ENCODE results near the gene MCL1.

Gene MCL1

DNA sequence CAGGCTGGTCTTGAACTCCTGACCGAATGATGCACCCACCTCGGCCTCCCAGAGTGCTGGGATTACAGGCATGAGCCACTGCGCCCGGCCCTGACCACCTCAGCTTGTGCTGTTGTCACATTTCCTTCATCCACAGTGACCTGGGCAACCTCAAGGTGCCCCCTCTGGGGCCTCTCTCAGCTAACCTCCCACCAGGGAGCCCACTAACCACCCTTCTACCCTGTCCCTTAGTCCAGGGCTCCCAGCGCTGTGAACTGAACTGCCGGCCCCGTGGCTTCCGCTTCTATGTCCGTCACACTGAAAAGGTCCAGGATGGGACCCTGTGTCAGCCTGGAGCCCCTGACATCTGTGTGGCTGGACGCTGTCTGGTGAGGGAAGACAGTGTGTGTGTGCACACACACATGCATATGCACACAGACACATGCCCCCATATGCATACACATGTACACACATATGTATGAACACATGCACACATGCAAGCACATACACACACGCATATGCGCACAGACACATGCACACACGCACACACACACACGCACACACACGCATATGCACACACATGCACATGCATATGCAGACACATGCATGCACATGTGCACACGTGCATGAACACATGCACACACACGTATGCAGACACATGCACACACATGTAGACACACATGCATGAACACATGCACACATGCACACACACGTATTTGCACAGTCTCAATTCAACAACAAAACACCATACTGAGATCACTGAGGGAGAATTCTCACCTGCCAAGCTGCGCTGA lies 24.0 kb downstream of the MCL1 start:
- DNase-seq = no peak

DNA sequence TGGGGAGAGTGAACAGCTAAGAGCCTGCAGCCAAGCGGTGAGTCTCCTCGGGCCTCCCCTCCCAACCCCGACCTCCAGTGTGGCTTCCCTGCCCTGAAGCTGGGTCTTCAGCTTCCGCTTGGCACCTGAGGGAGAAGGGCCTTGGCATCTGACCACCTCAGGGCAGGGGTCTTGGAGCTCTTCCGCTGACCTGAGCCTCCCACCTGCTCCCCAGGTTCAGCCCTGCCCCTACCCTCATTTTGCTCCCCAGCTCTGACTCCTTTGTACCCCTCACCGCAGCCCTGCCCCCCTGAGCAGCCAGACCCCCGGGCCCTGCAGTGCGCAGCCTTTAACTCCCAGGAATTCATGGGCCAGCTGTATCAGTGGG lies 25.3 kb downstream of the MCL1 start:
- no peak for DNase-seq

- no peak for DNase-seq
These were observed 25.9 kb downstream of the MCL1 start for GRCh38 chr1:150553392-150554085.

DNA sequence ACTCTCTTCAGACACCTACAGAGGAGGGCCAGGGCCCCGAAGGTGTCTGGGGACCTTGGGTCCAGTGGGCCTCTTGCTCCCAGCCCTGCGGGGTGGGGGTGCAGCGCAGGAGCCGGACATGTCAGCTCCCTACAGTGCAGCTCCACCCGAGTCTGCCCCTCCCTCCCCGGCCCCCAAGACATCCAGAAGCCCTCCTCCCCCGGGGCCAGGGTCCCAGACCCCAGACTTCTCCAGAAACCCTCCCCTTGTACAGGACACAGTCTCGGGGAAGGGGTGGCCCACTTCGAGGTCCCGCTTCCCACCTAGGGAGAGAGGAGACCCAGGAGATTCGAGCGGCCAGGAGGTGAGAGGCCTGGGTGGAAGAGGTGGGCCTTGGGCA lies 26.5 kb downstream of the MCL1 start:
- DNase-seq = no peak

DNA sequence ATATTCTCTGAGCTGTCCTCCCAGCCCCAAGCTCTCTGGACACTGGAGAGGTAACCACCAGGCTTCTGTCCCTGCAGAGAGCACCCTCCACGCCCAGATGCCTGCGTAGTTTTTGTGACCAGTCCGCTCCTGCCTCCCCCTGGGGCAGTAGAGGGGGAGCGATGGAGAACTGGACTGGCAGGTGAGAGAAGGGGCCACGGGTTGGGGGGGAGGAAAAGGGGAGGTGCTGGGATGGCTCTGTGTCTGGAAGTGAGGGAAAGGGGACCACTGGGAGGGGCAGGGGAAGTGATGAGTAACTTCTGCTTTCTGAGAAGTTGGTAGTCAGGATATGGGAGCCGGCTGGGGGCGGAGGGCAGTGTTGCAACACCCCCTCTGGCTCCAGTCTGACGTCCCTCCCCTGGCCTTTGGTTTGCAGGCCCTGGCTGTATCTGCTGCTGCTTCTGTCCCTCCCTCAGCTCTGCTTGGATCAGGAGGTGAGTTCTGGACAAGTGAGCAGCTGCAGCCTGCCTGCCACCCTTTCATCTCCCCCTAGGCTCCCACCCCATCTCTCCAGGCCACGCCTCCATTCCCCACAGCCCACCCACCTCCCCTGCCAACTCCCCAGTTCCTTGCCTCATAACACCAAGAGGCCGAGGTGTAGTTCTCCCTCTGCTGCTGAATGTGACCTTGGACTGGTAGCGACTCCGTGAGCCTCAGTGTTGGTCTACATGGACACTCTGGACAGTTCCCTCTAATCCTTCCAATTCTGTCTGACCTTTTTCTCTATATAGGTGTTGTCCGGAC lies 27.1 kb downstream of the MCL1 start:
- DNase-seq = no peak

GRCh38 chr1:150551784-150552127 lies 27.7 kb downstream of the MCL1 start:
- DNase-seq = no peak

DNA sequence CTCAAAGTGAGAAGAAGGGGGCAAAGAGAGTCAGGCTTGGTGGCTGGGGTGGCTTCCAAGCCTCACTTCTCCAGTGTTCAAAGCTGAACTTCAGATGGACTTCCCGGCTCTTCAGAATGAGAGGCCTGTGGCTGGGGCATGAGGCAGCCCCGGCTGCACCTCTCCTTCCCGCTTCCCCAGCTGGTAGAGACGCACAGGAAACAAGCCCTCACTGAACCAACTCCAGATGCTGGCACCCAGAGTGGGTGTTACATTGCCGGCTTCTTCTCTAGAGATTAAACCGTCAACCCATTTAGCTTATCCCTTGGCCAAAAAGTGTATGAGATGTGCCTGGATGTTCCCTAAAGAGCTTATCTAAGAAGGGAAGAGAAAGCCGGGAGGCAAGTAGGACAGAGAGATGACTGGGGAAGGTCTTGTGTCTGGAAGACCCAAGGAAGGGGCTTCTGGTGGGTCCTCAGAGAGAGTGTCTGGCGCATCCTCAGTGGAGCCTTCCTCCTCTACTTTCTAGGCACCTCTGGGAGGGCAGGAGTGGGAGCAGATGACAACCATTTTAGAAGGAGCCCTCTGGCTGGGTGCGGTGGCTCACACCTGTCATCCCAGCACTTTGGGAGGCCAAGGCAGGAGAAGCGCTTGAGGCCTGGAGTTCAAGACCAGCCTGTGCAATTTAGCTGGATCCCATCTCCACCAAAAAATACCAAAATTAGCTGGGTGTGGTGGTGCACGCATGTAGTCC lies 28.2 kb downstream of the MCL1 start:
- no peak for DNase-seq

DNA sequence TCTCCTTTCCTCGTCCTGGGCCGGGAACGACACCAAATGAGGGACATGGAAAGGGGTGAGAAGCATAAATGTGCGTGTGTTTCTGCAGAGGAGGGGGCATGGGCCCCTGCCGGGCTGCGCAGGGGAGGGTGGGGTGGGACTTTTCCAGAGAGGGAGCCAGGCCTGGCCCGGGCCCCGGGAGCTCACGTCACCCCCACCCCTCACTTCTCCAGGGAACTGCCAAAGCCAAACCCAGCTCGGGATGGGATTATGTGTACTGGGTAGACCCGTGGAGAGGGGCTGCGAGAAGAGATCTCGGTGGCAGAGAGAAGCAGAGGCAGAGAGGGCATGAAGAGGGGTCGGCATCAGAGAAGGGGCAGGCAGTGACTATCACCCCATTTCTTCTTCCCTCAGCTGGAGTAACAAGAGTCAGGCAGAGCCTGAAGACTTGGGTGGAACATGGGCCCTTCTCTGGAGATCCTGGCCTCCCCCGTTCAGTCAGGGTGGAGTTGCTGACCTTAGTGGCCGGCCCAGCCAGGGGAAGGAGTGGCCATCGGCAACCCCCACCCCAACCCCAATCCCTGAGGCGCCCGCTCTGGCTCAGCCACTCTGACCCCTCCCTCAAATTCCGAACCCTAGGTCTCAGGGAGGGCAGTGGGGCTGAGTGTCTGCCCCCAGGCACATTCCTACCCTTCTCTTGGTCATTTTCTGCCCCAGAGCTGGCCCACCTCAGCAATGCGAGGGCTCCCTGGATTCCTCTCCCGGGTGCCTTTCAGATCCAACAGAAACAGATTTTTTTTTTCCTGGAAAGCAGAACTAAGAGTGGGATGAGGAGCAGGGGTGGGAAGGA lies 29.0 kb downstream of the MCL1 start:
- DNase-seq = no peak

- DNase-seq = no peak
These were observed 29.8 kb downstream of the MCL1 start for GRCh38 chr1:150549496-150550221.

DNA sequence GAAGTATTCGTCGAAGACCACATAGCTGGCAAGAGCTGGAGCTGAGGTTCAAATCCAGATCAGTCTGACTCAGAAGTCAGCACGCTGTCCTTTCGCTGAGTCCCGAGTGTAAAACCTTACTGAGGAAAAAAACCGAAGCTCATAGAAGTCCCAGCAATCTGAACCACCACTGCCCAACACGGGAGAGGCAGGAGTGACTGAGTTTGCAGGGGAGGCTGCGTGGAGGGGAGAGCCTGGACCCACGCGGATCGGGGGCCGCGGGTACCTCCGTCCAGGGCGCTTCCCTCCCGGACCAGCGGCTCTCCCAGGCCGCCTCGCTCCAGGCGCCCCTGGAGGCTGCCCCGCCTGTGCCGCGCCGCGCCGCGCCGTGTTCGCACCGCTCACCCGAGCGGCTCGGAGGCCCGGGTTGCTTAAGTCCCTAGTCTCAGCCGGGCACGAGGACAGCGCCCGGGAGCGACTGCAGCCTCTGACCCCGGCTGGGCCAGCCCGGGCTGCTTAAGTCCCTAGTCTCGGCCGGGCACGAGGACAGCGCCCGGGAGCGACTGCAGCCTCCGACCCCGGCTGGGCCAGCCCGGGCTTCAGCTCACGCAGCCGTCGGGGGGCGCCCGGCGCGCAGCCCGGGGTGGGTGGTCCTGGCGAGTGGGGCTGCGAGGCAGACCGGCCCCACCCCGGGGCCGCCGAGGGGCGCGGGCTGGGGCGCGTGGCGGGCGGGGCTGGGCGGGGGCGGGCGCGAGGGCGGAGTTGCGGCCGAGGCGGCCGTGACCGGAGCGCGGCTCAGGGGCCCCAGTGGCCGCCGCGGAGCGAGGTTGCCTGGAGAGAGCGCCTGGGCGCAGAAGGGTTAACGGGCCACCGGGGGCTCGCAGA lies 30.5 kb downstream of the MCL1 start, which contains the start of gene ADAMTSL4:
Gene ADAMTSL4, plus strand, starts transcription at position 777 of the 864 bp plus-strand sequence. CDS start 2,881 bp downstream, outside the sequence.
- no peak for DNase-seq

GRCh38 chr1:150548324-150548631 lies 31.1 kb downstream of the MCL1 start:
- no peak for DNase-seq

DNA sequence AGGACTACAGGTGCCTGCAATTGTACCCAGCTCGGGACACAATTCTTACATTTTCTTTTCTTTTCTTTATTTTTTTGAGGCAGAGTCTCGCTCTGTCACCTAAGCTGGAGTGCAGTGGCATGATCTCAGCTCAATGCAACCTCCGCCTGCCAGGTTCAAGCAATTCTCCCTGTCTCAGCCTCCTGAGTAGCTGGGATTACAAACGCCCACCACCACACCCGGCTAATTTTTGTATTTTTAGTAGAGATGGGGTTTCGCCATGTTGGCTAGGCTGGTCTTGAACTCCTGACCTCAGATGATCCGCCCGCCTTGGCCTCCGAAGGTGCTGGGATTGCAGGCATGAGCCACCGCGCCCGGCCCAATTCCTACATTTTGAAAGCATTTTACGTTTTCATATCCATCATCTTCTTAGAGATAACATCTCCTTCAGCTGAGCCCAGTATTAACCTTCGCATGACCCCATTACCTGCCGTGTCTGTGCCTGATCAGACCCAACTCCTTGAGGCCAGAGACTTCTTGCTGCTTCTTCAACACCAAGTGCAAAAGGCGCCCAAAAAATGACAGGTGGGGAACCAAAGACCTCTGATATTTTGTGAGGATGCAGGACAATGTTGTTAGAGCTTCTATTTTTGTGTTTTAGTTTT lies 33.0 kb downstream of the MCL1 start:
- no peak for DNase-seq

- DNase-seq = no peak
These were observed 33.9 kb downstream of the MCL1 start for GRCh38 chr1:150545486-150546032.

DNA sequence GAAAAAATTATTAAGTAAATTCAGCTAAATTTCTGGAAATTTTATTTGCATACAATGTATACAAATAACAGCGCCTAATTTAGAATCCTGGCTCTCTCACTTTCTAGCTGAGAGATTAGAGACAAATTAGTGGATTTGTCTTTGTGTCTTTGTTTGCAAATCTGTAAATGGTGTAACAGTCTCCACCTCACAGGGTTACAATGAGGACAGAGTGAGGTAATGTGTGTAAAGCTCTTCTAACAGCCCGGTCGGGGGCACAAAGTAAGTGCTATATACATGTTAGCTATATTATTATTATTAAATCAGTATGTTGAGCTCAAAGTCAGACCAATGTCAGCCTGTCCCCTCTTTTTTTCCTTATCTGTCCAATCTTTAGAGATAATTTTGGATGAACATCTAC lies 35.2 kb downstream of the MCL1 start:
- no peak for DNase-seq

- DNase-seq = no peak
These were observed 35.8 kb downstream of the MCL1 start for GRCh38 chr1:150543500-150544143.

DNA sequence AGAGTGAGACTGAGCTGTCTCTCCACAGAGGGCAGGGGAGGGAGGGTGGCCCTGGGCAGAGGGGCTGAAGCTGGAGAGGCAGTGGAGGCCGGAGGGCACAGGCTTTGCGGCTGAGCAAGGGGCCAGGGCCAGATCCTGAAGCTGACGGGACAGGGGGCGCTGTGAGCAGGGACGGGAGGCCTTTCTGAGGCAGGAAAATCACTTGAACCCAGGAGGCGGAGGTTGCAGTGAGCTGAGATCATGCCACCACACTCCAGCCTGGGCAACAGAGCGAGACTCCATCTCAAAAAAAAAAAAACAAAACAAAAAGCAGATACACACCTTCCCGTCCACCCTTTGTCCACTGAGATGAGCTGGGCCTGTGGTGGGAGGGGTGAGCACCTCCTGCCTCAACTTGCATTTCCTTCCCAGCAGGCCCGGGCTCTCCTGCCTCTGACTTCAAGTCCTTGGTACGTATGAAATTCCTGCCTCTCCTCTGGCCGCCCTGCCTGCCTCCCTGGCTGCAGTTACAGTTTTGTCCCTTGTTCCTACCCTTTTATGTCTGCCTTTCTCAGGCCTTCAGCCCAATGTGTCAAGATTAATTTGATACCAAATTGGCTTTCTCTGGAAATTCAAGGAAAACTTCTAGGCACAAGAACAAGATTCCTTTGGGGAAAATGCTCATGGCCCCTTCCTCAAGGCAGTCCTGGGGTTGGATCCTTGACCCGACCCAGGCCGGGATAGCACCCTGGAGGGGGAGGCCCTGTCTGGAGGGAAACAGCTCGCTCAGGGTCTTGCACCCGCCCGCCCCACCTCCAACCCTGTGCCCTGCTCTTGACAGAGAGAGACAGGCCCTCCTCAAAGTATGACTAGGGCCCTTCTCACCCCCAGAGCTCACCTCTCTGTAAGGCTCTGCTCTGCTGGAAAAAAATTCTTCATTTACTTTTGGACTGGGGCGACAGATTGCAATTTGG lies 41.4 kb downstream of the MCL1 start:
- DNase-seq = no peak

GRCh38 chr1:150536836-150537731 lies 42.3 kb downstream of the MCL1 start:
- DNase-seq = no peak
